ENCODE measurements around the gene FUNDC2.
A peak's percentile ranks its signal among the peaks of the same experiment; 100 is the strongest.
"Not testable (repeated sequence)": the region's sequence is repeated elsewhere in the genome, so short reads cannot be mapped to it uniquely, and the experiment has no call there.

FUNDC2 gene, protein sequence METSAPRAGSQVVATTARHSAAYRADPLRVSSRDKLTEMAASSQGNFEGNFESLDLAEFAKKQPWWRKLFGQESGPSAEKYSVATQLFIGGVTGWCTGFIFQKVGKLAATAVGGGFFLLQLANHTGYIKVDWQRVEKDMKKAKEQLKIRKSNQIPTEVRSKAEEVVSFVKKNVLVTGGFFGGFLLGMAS

DNA sequence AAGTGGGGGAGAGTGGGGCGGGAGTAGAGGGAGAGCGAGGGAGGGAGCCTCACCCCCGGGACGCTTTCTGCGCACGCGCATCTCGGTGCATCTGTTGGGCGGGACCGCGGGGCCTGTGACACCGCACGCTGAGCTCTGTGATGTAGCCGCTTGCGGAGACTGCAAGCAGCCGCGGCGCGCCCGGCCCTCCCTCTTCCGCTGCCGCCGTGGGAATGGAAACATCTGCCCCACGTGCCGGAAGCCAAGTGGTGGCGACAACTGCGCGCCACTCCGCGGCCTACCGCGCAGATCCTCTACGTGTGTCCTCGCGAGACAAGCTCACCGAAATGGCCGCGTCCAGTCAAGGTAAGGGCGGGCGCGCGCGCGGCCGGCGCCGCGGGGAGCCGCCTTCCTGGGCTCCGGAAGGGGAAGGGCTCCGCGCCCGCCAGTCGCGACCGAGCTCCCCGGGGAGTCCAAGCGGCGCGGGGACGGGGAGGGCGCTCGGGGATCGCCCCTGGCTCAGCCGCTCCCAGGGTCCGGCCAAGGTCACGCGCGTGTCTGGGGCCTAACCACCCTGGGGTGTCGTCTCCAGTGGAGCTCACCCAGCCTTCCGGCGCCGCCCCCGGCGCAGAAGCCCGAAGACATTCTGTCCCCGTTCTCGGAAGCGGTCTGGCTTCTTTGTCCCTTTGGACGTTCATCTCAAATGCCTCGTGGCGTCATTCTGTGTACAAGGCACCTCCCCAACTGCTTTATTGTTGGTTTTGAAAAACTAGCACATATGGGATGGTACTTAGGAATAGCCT lies at the start of gene FUNDC2:
Gene FUNDC2, plus strand, starts transcription at position 118 of the 782 bp plus-strand sequence. Its CDS starts 95 bp downstream, at position 213.
- peak; percentile 71 for DNase-seq (ENCODE audit: extremely low spot score, insufficient read length, low read depth)
- peak; percentile 99 for FAIRE-seq

DNA sequence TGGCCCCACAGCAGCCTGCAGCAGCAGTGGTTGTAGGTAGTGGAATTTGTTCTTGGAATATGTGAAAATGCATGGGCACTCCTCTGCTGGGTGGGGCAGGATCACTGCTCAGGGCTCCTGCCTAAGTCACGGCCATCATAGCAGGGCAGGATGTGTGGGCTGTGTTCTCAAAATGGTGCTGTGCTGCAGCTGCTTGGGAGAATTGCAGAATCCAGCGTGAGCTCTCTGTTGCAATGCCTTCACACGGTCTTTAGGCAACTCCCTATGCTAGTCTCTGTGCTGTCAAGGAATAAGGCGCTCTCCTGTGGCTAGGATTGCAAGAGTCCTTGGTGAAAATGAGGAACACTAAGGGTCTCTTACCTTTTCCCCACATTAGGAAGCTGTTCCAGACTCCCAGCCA lies 47.0 kb upstream of the FUNDC2 start:
- FAIRE-seq = no peak
- no peak for DNase-seq (ENCODE audit: extremely low spot score, insufficient read length, low read depth)

- FAIRE-seq (peak; percentile 97), DNase-seq (ENCODE audit: extremely low spot score, insufficient read length, low read depth) (peak; percentile 20)
Observed at GRCh38 chrX:154980330-154981115, 46.1 kb upstream of the FUNDC2 start.

- no peak for DNase-seq (ENCODE audit: extremely low spot score, insufficient read length, low read depth)
- FAIRE-seq = no peak
Observed at GRCh38 chrX:154981116-154981411, 45.6 kb upstream of the FUNDC2 start.

DNA sequence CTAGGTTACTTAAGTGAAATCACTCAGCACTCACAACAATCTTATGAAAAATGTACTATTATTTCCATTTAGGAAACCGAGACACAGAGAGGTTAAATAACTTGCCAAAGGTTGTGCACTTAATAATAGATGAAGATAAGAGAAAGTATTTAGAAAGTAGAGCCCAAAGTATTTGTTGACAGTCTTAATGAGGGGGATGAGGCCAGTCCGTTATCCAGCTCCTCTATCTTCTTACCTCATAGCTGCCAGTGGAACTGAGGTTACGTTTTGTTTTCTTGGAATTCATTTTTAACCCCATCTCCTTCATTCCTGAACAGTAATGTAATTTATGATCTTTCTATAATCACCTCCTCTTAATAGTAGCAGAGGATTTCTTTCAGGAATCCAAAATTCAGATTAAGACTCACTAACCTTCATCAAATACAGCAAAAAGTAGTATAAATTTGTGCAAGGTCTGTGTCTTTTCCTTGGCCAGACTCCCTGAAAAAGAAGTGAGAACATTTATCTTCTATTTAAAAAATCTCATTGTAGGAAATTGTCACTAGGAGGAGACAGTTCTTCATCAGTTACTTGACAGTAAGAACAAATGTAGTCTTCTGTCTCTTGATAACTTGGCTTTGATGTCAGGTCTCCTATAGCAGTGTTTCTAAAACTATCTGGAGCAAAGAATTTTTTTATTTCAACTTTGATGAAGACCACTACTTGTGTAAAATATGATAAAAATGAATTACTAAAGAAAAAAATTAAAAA lies 39.6 kb upstream of the FUNDC2 start:
- DNase-seq (ENCODE audit: extremely low spot score, insufficient read length, low read depth) = no peak
- FAIRE-seq = no peak

- FAIRE-seq = no peak
Observed at GRCh38 chrX:154987940-154988339, 38.7 kb upstream of the FUNDC2 start.

DNA sequence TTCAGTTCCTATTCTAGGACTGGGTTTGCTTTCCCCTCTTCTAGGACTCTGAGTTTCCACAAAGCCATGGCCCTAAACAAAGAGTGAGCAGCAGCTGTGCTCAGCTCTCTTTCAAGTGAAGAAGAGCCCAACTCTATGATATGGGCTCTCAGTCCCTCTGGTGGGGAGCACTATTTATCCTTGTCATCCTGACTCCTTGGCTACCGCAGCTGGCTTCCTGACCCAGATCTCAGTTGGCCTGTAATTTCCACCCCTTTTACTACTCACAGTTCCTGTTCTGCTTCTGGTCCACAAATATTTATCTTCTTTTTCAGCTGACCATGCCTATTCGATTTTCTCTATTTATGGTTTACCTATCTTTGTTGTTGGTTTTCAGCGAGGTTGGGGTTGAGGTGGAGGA lies 37.9 kb upstream of the FUNDC2 start:
- DNase-seq (ENCODE audit: extremely low spot score, insufficient read length, low read depth) = no peak
- FAIRE-seq = no peak

More at GRCh38 chrX:154987940-154988339, 38.7 kb upstream of the FUNDC2 start:
- DNase-seq (ENCODE audit: extremely low spot score, insufficient read length, low read depth) = no peak

GRCh38 chrX:154990496-154990895 lies 36.1 kb upstream of the FUNDC2 start:
- FAIRE-seq = peak; percentile 86
- no peak for DNase-seq (ENCODE audit: extremely low spot score, insufficient read length, low read depth)

DNA sequence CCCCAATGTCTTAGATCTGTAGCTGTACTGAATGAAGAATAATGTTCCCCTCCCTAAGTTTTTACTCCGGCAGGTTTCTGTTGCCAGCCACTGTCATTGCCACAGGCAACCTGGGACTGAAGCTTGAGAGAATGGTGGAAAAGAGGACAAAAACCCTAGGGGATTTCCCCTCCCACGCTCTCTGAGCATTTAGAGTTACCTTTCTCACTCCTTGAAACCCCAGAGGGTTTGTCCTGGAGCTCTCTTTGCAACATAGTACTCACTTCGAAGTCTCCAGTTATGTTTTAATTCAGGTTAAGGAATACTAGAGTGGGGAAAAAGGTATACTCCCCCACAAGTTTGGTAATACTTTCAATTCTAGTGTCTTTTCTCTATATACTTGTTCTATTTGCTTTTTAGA lies 35.6 kb upstream of the FUNDC2 start:
- DNase-seq (ENCODE audit: extremely low spot score, insufficient read length, low read depth) (no peak), FAIRE-seq (no peak)

DNA sequence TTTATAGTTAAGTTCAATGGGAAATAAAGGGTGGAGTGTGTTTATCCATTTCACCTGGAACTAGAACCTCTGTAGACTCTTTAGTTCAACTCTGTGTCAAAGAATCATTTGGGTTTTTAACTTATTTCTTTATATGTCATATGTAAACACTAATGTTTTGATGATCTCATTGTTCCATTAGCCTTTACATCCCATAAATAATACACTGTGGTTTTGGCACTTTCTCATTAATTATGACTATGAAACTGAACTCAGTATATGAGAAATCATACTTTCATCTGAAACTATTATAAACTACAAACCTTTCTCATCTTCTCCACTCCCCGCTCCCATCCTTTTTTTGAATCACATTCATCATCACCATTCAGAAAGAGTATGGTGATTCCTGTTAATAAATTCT lies 35.2 kb upstream of the FUNDC2 start:
- no peak for DNase-seq (ENCODE audit: extremely low spot score, insufficient read length, low read depth)
- peak; percentile 88 for FAIRE-seq

- FAIRE-seq (no peak), DNase-seq (ENCODE audit: extremely low spot score, insufficient read length, low read depth) (no peak)
Observed at GRCh38 chrX:154998204-154998880, 28.3 kb upstream of the FUNDC2 start.

DNA sequence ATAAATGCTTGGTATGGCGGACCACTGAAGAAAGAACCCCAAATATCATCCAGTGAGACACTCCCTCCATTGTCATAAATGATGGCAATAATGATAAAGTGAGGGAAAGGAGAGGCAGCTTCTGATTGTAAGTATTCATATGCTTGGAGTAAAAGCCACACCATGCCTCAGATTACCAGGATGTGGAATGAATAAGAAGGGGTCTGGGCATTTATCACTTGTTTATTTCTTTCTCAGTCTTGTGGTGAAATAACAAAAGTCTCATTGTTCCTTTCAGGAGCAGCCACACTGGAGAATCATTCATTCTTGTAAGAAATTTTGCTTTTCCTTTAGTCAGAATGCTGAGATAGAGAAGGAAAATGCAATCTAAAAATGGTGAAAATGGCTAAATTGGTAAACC lies 25.8 kb upstream of the FUNDC2 start:
- no peak for DNase-seq (ENCODE audit: extremely low spot score, insufficient read length, low read depth)
- no peak for FAIRE-seq

- DNase-seq (ENCODE audit: extremely low spot score, insufficient read length, low read depth) = no peak
- FAIRE-seq = peak; percentile 59
Observed at GRCh38 chrX:155001873-155002272, 24.8 kb upstream of the FUNDC2 start.

GRCh38 chrX:155005190-155005589 lies 21.5 kb upstream of the FUNDC2 start:
- DNase-seq (ENCODE audit: extremely low spot score, insufficient read length, low read depth) (no peak), FAIRE-seq (no peak)

- not testable (repeated sequence) for DNase-seq (ENCODE audit: extremely low spot score, insufficient read length, low read depth); FAIRE-seq
Observed at GRCh38 chrX:155006379-155006778, 20.3 kb upstream of the FUNDC2 start.

- DNase-seq (ENCODE audit: extremely low spot score, insufficient read length, low read depth); FAIRE-seq: not testable (repeated sequence)
Observed at GRCh38 chrX:155006913-155007671, 19.6 kb upstream of the FUNDC2 start.

- peak; percentile 48 for FAIRE-seq
- not testable (repeated sequence) for DNase-seq (ENCODE audit: extremely low spot score, insufficient read length, low read depth)
Observed at GRCh38 chrX:155008578-155008977, 18.1 kb upstream of the FUNDC2 start.

DNA sequence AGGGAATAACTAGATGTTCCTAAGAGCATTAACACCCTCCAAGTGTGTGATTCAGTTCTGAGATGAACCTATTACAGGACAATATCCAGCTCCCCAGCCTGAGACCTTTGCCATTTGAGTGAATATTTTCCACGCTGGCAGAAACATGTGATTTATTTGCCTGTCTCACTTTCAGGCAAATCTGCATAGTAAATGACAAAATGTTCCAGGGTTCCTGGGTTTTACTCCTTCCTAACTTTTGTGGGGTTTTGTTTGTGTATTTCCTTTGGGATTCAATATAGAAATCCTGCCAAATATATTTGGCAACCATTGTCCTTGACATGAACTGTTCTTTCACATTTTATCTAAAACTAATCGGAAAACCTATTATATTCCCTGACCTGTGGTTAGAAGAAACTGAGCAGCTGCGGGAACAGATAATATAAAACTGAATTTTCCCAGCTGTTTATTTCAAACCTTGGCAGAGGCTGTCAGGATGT lies 16.6 kb upstream of the FUNDC2 start:
- FAIRE-seq (no peak), DNase-seq (ENCODE audit: extremely low spot score, insufficient read length, low read depth) (no peak)

- DNase-seq (ENCODE audit: extremely low spot score, insufficient read length, low read depth) (no peak), FAIRE-seq (no peak)
Observed at GRCh38 chrX:155020591-155020990, 6.1 kb upstream of the FUNDC2 start.

Measured in GM18507 (cell line).